ENCODE data around the gene PI16. TPM values are rescaled to one million over a fixed set of nuclear protein-coding genes. Genes with fewer than 3 reads are reported as not detected.

PI16 gene, protein sequence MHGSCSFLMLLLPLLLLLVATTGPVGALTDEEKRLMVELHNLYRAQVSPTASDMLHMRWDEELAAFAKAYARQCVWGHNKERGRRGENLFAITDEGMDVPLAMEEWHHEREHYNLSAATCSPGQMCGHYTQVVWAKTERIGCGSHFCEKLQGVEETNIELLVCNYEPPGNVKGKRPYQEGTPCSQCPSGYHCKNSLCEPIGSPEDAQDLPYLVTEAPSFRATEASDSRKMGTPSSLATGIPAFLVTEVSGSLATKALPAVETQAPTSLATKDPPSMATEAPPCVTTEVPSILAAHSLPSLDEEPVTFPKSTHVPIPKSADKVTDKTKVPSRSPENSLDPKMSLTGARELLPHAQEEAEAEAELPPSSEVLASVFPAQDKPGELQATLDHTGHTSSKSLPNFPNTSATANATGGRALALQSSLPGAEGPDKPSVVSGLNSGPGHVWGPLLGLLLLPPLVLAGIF
- 0.16 TPM in 1 of 2 replicates, not detected in the other for total RNA-seq

GRCh38 chr6:36954262-36954931, at the start of gene PI16:
Gene PI16 (plus strand): TSS chr6:36954738. CDS start chr6:36954761, 23 bp downstream.

GRCh38 chr6:36985808-36986703, 31.5 kb downstream of the PI16 start, which contains the start of gene MTCH1:
Gene MTCH1 (minus strand): TSS chr6:36986196. CDS start chr6:36986173, 23 bp downstream.

DNA sequence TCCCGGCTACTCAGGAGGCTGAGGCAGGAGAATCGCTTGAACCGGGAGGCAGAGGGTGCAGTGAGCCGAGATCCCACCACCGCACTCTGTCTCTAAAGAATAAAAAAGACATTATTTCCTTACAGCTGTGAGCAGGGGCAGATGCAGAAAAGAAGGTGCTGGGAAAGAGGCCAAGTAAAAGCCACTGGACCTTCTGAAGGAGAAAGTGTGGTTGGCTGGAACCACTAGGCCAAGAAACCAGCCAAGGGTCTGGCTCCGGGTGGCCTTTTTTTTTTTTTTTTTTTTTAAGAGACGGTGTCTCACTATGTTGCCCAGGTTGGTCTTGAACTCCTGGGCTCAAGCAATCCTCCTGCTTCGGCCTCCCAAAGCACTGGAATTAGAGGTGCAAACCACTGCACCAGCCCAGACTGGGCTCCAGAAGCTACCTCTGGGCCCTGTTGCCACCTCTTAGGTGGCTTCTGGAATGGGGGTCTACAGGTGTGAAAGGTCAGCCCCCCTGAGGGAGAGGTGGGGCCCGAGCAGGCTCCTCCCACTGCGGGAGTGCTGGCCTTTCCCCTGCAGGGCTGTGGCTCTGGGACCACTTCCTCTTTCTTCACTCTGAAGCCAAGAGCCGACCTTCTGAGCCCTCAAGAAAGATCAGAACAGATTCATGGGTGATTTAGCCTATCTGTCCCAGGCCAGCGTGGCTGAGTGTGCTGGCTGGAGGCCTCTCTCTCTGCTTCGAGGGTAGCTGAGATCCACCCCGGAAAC, 50.7 kb downstream of the PI16 start, which contains the start of gene FGD2:
TSS of gene FGD2 (plus strand) at position 595 of the 750 bp plus-strand sequence. CDS start 163 bp downstream, outside the sequence.

Other genes with a start within 250 kb of the PI16 start
- 0.12 and 0.16 TPM in 2 replicates for gene CPNE5, start 115.3 kb upstream of the PI16 start, total RNA-seq
- gene PPIL1, start 79.9 kb upstream of the PI16 start, total RNA-seq = 15.4 TPM in 2 replicates
- gene C6orf89, start 68.8 kb upstream of the PI16 start, total RNA-seq = 64.5 and 79.2 TPM in 2 replicates
- 240 and 258 TPM in 2 replicates for gene MTCH1, start 31.5 kb downstream of the PI16 start, total RNA-seq
- not detected in 2 replicates for gene FGD2, start 50.9 kb downstream of the PI16 start, total RNA-seq
- gene PIM1, start 215.4 kb downstream of the PI16 start, total RNA-seq = 58.8 and 84.5 TPM in 2 replicates